Keratinocyte (primary cell): Measurements from ENCODE around the gene HERPUD1. TPM values are rescaled to one million over a fixed set of nuclear protein-coding genes. Genes with fewer than 3 reads are reported as not detected.

Experiments used
- DNase-seq: peaks from one replicate; pipeline ENCODE4 v3.0.0-alpha.2; 2011; ENCODE audit warnings: low read depth, missing footprints, low spot score
- FAIRE-seq: peaks from 2 replicates; lab custom pipeline; 2011; peaks lifted over from hg19 to GRCh38; lab: Jason Lieb, UNC
- H2AFZ ChIP-seq: 2 replicates; pipeline ENCODE4 v1.6.0; 2012; ENCODE audit warnings: low read length, control low read depth, inconsistent platforms; ENCODE audit not compliant: control insufficient read depth
- H3K27ac ChIP-seq: 2 replicates; pipeline ENCODE4 v1.5.1; 2011; ENCODE audit warnings: low read length; ENCODE audit not compliant: control insufficient read depth, insufficient read depth
- H3K27me3 ChIP-seq: 3 replicates; pipeline ENCODE4 v1.6.0; 2011; ENCODE audit warnings: low read length; ENCODE audit not compliant: control insufficient read depth, insufficient read depth; ENCODE audit errors: extremely low read depth
- H3K36me3 ChIP-seq, 2 experiments: 2 replicates in 1 of 2; 3 replicates in 1 of 2; pipeline ENCODE4 v1.5.1; 2011; ENCODE audit warnings: low read length in 2 of 2, mild to moderate bottlenecking in 1 of 2; ENCODE audit not compliant: control insufficient read depth in 2 of 2, insufficient read depth in 2 of 2; ENCODE audit errors: extremely low read depth in 1 of 2
- H3K4me1 ChIP-seq: 3 replicates; pipeline ENCODE4 v1.5.1; 2011; ENCODE audit warnings: low read length; ENCODE audit not compliant: control insufficient read depth, insufficient read depth; ENCODE audit errors: extremely low read depth
- H3K4me2 ChIP-seq: 3 replicates; pipeline ENCODE4 v1.6.0; 2011; ENCODE audit warnings: low read depth, low read length; ENCODE audit not compliant: control insufficient read depth, insufficient read depth; ENCODE audit errors: extremely low read depth
- H3K4me3 ChIP-seq, 3 experiments: fragments of 200-600 bp in 1 of 3; sonication (generic) in 1 of 3; 2 replicates in 2 of 3; 3 replicates in 1 of 3; pipeline ENCODE4 v1.5.1; 2011 to 2016; ENCODE audit warnings: low read length in 3 of 3, mild to moderate bottlenecking in 3 of 3, control low read depth in 2 of 3, inconsistent platforms in 1 of 3, low read depth in 1 of 3, mixed read lengths in 1 of 3, mixed run types in 1 of 3, moderate library complexity in 1 of 3; ENCODE audit not compliant: control insufficient read depth in 2 of 3, insufficient read depth in 2 of 3; ENCODE audit errors: extremely low read depth in 1 of 3
- H3K79me2 ChIP-seq: 2 replicates; pipeline ENCODE4 v1.6.0; 2012; ENCODE audit warnings: low read length; ENCODE audit not compliant: control insufficient read depth, insufficient read depth
- H3K9ac ChIP-seq: 3 replicates; pipeline ENCODE4 v1.6.0; 2011; ENCODE audit warnings: low read length; ENCODE audit not compliant: control insufficient read depth, insufficient read depth; ENCODE audit errors: extremely low read depth
- H3K9me1 ChIP-seq: 3 replicates; pipeline ENCODE4 v1.6.0; 2011; ENCODE audit warnings: low read length; ENCODE audit not compliant: control insufficient read depth, insufficient read depth; ENCODE audit errors: extremely low read depth
- H3K9me3 ChIP-seq: 2 replicates; pipeline ENCODE4 v1.5.1; 2012; ENCODE audit warnings: low read depth, low read length; ENCODE audit not compliant: control insufficient read depth
- H4K20me1 ChIP-seq: 3 replicates; pipeline ENCODE4 v1.6.0; 2011; ENCODE audit warnings: low read length; ENCODE audit not compliant: control insufficient read depth, insufficient read depth; ENCODE audit errors: extremely low read depth
- EZH2 ChIP-seq: IDR thresholded peaks from one replicate; pipeline ENCODE4 v1.6.1; 2012; ENCODE audit warnings: inconsistent platforms, mild to moderate bottlenecking, low read length, moderate library complexity
- dilution Hi-C: fragments of 300-500 bp; cut with MboI; formaldehyde crosslinking; loops from one replicate; pipeline ENCODE4 v1.7.0; 2020; ENCODE audit warnings: low sequenced_read_pairs; ENCODE audit not compliant: extremely low pct_ligation_motif_present
- polyA plus RNA-seq, 5 experiments: library from polyadenylated mRNA; depleted of rRNA in 3 of 5; stranded (reverse) in 3 of 5; stranded (forward) in 1 of 5; unstranded in 1 of 5; fragments of >200 nt; gene quantifications; 1 replicate in 1 of 5; 2 replicates in 3 of 5; 3 replicates in 1 of 5; pipeline versions ENCODE4 v1.2.1 to v1.2.3, GENCODE V29; 2011 to 2012; ENCODE audit warnings: missing spikeins in 2 of 5, low read depth in 1 of 5, low replicate concordance in 1 of 5
- TF ChIP-seq, protein P1 (sequence below), 3 experiments: IDR thresholded peaks in 1 of 3; conservative IDR thresholded peaks in 1 of 3; optimal IDR thresholded peaks in 1 of 3; 2 replicates in 2 of 3; 3 replicates in 1 of 3; pipeline versions ENCODE3 to v1.5.1; 2011; ENCODE audit warnings: low read length in 3 of 3, mild to moderate bottlenecking in 3 of 3, moderate library complexity in 2 of 3, control low read depth in 1 of 3, inconsistent platforms in 1 of 3; ENCODE audit not compliant: insufficient read depth in 2 of 3; ENCODE audit errors: extremely low read depth in 1 of 3

Gene HERPUD1
- polyA plus RNA-seq, 1 donor (not counting 4 experiments of a cell fraction or from before 2014, with no cell fraction given) = 183 TPM

GRCh38 chr16:56889206-56889605 is 42.7 kb upstream of the HERPUD1 start:
- no peak for DNase-seq
- H3K27me3 ChIP-seq = no peaks in the 10 kb centered on the region

DNA sequence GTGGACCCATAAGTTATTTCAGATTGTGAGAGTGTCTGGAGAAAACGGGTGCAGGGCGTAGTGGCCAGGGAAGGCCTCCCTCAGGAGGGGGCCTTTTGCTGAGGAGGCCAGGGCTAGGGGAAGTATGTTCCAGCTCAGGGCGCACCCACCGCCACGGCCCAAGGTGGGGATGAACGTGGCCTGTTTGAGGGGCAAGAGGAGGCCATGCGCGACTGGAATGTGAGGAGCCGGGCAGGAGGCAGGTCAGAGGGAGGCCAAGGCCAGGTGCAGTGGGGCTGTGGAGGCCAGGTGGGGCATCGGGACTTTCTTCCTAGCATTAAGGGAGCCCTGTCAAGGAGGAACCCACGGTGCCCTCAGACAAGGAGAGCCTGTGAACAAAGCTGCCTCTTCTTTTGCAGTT is 40.3 kb upstream of the HERPUD1 start:
- DNase-seq (no peak), FAIRE-seq (no peak)
- Histone ChIP-seq H2AFZ (no peak overlapping the region), H3K79me2 (no peaks in the 10 kb centered on the region), H3K27ac (no peak overlapping the region), H3K4me2 (no peak overlapping the region), H3K9me3 (no peaks in the 10 kb centered on the region), H3K9ac (no peak overlapping the region), H4K20me1 (no peaks in the 10 kb centered on the region), H3K4me1 (no peaks in the 10 kb centered on the region), H3K27me3 (no peaks in the 10 kb centered on the region), H3K4me3 (no peak overlapping the region), H3K9me1 (no peaks in the 10 kb centered on the region), H3K36me3 (no peaks in the 10 kb centered on the region)
- dilution Hi-C loops = no loop called here
- no peak for TF ChIP-seq EZH2
- TF ChIP-seq, protein P1, sequence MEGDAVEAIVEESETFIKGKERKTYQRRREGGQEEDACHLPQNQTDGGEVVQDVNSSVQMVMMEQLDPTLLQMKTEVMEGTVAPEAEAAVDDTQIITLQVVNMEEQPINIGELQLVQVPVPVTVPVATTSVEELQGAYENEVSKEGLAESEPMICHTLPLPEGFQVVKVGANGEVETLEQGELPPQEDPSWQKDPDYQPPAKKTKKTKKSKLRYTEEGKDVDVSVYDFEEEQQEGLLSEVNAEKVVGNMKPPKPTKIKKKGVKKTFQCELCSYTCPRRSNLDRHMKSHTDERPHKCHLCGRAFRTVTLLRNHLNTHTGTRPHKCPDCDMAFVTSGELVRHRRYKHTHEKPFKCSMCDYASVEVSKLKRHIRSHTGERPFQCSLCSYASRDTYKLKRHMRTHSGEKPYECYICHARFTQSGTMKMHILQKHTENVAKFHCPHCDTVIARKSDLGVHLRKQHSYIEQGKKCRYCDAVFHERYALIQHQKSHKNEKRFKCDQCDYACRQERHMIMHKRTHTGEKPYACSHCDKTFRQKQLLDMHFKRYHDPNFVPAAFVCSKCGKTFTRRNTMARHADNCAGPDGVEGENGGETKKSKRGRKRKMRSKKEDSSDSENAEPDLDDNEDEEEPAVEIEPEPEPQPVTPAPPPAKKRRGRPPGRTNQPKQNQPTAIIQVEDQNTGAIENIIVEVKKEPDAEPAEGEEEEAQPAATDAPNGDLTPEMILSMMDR (optimal IDR thresholded peaks at IDR 0.05 in 1 of 3, IDR thresholded peaks at IDR 0.05 in 1 of 3, conservative IDR thresholded peaks at IDR 0.05 in 1 of 3; ENCODE audit: extremely low read depth in 1 of 3, insufficient read depth in 2 of 3, low read length in 3 of 3) = no peak

More at GRCh38 chr16:56889206-56889605, 42.7 kb upstream of the HERPUD1 start:
- Histone ChIP-seq H3K9me3 (no peaks in the 10 kb centered on the region), H3K79me2 (no peaks in the 10 kb centered on the region), H3K4me2 (no peak overlapping the region), H3K27ac (no peak overlapping the region), H3K36me3 (no peaks in the 10 kb centered on the region), H3K9ac (no peak overlapping the region), H3K4me3 (no peak overlapping the region), H4K20me1 (no peaks in the 10 kb centered on the region), H2AFZ (no peak overlapping the region), H3K9me1 (no peaks in the 10 kb centered on the region), H3K4me1 (no peaks in the 10 kb centered on the region)
- TF ChIP-seq, protein P1 (optimal IDR thresholded peaks at IDR 0.05 in 1 of 3, IDR thresholded peaks at IDR 0.05 in 1 of 3, conservative IDR thresholded peaks at IDR 0.05 in 1 of 3; ENCODE audit: extremely low read depth in 1 of 3, insufficient read depth in 2 of 3, low read length in 3 of 3) = no peak
- TF ChIP-seq EZH2 = no peak
- no peak for FAIRE-seq
- dilution Hi-C loops = no loop called here
